Liver (tissue), 3 donors: ENCODE results near the gene IDE.

ENCODE experiments used
- CTCF ChIP-seq: fragments of 150-350 bp; IDR thresholded peaks from 2 replicates; pipeline ENCODE4 v1.5.1; 2017; ENCODE audit warnings: improper control_type of control experiment, low read depth, low read length; ENCODE audit not compliant: missing input control
- RAD21 ChIP-seq, 2 donors: IDR thresholded peaks; 2 replicates each; pipeline ENCODE4 v1.6.1; 2016; ENCODE audit warnings: antibody characterized with exemption in 2 of 2, mild to moderate bottlenecking in 2 of 2
- TAF1 ChIP-seq: conservative IDR thresholded peaks from 2 replicates; pipeline ENCODE4 v1.6.1; 2016; ENCODE audit warnings: antibody characterized with exemption, mild to moderate bottlenecking
- ZBTB33 ChIP-seq: IDR thresholded peaks from 2 replicates; pipeline ENCODE4 v1.6.1; 2016; ENCODE audit warnings: antibody characterized with exemption
- TF ChIP-seq, protein P1 (sequence below): IDR thresholded peaks from 2 replicates; pipeline ENCODE4 v1.6.1; 2016; ENCODE audit warnings: antibody characterized with exemption, mild to moderate bottlenecking
- donor health status: healthy.
- donor health status: healthy.

DNA sequence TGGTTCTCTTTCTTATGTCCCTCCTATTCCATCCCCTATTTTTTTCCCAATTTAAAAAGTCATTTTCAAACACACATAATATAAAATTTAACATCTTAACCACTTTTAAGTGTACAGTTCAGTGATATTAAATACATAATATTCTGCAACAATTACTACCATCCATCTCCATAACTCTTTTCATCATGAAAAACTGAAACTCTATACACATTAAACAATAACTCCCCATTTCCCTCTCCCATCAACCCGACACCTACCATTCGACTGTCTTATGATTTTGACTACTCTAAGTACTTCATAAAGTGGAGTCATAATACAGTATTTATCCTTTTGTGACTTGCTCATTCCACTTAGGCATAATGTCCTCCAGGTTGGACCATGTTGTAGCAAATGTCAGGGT, 21.6 kb upstream of the IDE start:
- no peak for TF ChIP-seq CTCF
- no peak for TF ChIP-seq ZBTB33
- TF ChIP-seq, protein P1, sequence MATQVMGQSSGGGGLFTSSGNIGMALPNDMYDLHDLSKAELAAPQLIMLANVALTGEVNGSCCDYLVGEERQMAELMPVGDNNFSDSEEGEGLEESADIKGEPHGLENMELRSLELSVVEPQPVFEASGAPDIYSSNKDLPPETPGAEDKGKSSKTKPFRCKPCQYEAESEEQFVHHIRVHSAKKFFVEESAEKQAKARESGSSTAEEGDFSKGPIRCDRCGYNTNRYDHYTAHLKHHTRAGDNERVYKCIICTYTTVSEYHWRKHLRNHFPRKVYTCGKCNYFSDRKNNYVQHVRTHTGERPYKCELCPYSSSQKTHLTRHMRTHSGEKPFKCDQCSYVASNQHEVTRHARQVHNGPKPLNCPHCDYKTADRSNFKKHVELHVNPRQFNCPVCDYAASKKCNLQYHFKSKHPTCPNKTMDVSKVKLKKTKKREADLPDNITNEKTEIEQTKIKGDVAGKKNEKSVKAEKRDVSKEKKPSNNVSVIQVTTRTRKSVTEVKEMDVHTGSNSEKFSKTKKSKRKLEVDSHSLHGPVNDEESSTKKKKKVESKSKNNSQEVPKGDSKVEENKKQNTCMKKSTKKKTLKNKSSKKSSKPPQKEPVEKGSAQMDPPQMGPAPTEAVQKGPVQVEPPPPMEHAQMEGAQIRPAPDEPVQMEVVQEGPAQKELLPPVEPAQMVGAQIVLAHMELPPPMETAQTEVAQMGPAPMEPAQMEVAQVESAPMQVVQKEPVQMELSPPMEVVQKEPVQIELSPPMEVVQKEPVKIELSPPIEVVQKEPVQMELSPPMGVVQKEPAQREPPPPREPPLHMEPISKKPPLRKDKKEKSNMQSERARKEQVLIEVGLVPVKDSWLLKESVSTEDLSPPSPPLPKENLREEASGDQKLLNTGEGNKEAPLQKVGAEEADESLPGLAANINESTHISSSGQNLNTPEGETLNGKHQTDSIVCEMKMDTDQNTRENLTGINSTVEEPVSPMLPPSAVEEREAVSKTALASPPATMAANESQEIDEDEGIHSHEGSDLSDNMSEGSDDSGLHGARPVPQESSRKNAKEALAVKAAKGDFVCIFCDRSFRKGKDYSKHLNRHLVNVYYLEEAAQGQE, result no peak
- no peak for TF ChIP-seq TAF1
- no peak for TF ChIP-seq RAD21 (IDR thresholded peaks at IDR 0.05)
